Measurements from ENCODE around the gene ITPR2. TPM values are rescaled to one million over a fixed set of nuclear protein-coding genes. Genes with fewer than 3 reads are reported as not detected.

The ITPR2 gene
- total RNA-seq, 4 donors from 2014 or later, result 32.6 to 49.8 (median 39.9) TPM

DNA sequence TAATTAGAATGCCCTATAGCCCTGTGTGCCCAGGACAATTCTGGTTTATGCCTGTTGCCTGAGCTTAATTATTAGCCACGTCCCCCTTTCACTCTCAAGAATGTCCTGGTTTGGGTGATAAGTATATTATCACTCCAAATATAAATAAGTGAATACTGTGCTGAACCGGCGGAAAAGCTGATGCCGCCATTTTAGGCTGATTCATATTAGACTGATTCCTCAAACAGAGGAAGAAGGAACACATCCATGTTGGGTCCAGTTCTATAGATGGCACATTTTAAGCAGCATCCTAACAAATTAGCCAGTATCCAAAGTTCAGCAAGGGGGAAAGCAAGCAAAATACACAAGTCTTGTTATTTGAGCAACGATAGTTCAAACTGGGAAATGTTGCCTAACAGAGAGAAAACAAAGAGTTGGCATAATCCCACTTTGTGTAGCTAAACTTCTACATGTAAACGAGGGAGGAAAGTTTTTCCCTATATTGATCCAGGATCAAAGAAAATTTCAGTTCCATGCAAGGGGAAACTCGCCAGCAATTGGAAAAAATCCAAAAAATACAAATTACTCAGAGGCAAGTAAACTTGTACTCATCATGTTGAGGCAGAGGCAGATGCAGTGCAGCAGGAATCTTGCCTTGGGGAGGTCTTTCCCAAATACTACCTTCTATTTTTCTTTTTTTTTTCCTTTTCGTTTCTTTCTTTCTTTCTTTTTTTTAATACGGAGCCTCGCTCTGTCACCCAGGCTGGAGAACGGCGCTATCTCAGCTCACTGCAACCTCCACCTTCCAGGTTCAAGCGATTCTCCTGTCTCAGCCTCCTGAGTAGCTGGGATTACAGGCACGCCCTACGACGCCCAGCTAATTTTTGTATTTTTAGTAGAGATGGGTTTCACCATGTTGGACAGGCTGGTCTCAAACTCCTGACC, 96.2 kb downstream of the ITPR2 start:
- no peak overlapping the region for H3K27ac ChIP-seq
- TF ChIP-seq, protein P1, sequence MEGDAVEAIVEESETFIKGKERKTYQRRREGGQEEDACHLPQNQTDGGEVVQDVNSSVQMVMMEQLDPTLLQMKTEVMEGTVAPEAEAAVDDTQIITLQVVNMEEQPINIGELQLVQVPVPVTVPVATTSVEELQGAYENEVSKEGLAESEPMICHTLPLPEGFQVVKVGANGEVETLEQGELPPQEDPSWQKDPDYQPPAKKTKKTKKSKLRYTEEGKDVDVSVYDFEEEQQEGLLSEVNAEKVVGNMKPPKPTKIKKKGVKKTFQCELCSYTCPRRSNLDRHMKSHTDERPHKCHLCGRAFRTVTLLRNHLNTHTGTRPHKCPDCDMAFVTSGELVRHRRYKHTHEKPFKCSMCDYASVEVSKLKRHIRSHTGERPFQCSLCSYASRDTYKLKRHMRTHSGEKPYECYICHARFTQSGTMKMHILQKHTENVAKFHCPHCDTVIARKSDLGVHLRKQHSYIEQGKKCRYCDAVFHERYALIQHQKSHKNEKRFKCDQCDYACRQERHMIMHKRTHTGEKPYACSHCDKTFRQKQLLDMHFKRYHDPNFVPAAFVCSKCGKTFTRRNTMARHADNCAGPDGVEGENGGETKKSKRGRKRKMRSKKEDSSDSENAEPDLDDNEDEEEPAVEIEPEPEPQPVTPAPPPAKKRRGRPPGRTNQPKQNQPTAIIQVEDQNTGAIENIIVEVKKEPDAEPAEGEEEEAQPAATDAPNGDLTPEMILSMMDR (IDR thresholded peaks at IDR 0.05), result no peak
- TF ChIP-seq EP300 (IDR thresholded peaks at IDR 0.05), result no peak
- no peak for TF ChIP-seq POLR2A (IDR thresholded peaks at IDR 0.05)
- peaks cover 0 to 10% (median 2%) of the 10 kb centered on the region in 4 donors for H3K9me3 ChIP-seq
- no peak overlapping the region for H3K4me3 ChIP-seq
- H3K4me1 ChIP-seq, result peaks cover 0 to 17% (median 2%) of the 10 kb centered on the region in 4 donors
- no peaks in the 10 kb centered on the region for H3K27me3 ChIP-seq
- DNase-seq (ENCODE audit: low spot score in 2 of 2), result no peak
- H3K36me3 ChIP-seq, result no peaks in the 10 kb centered on the region
- WGBS, 2 donors, result 81 to 82% methylated on average over 16 of the region's 16 CpGs

DNA sequence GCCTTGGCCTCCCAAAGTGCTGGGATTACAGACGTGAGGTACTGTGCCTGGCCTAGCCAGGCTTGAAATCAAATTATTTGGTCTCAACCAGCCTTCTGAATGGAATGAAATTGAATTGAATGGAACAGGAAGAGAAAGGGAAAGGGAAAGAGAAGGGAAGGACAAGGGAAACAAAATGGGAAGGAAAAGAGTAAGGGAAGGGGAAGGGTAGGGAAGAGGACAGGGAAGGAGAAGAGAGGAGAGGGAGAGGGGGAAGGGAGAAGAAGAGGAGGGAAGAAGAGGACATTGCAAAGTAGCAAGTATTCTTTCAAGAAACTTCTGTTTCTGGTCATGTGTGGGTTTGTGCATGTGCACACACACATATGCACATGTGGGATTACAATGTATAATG, 97.8 kb downstream of the ITPR2 start:
- H3K27ac ChIP-seq, result no peak overlapping the region
- TF ChIP-seq POLR2A (IDR thresholded peaks at IDR 0.05), result no peak
- no peak for TF ChIP-seq EP300 (IDR thresholded peaks at IDR 0.05)
- TF ChIP-seq, protein P1 (IDR thresholded peaks at IDR 0.05), result no peak
- DNase-seq (ENCODE audit: low spot score in 2 of 2), result no peak

DNA sequence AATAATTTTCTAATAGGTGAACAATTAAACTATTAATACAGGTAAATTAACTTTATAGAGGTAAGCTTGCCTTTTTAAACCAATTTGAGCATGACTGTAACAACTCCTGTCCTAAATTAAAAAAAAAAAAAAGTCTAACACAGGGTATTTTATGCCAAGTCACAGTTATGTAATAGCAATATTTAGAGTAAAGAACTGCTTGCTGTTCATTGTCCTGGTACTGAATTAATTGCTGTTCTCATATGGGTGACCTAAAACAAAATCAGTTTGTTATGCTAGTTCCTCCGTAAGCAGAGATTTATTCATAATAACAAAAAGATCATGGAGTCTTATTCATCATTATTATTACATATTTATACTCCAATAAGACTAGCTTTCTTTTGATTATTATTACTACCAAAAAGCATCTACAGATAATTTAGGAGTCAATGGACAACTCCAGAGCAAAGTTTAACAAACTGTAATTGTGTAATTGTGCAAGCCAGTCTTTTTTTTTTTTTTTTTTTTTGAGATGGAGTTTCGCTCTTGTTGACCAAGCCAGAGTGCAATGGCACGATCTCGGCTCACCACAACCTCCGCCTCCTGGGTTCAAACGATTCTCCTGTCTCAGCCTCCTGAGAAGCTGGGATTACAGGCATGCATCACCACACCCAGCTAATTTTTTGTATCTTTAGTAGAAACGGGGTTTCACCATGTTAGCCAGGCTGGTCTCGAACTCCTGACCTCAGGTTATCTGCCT, 98.3 kb downstream of the ITPR2 start:
- Histone ChIP-seq H3K4me1 (peaks cover 0 to 17% (median 6%) of the 10 kb centered on the region in 4 donors), H3K36me3 (no peaks in the 10 kb centered on the region), H3K27ac (no peak overlapping the region), H3K9me3 (peaks cover 0 to 10% (median 2%) of the 10 kb centered on the region in 4 donors), H3K27me3 (no peaks in the 10 kb centered on the region), H3K4me3 (no peak overlapping the region)
- no peak for TF ChIP-seq POLR2A (IDR thresholded peaks at IDR 0.05)
- TF ChIP-seq, protein P1 (IDR thresholded peaks at IDR 0.05), result no peak
- 71 to 82% methylated on average over 8 of the region's 8 CpGs for WGBS, 2 donors
- no peak for DNase-seq (ENCODE audit: low spot score in 2 of 2)

More for the DNA sequence above, 97.8 kb downstream of the ITPR2 start:
- H3K36me3 ChIP-seq, result no peaks in the 10 kb centered on the region
- H3K4me3 ChIP-seq, result no peak overlapping the region
- peaks cover 0 to 10% (median 2%) of the 10 kb centered on the region in 4 donors for H3K9me3 ChIP-seq
- H3K4me1 ChIP-seq, result peaks cover 0 to 17% (median 6%) of the 10 kb centered on the region in 4 donors
- no peaks in the 10 kb centered on the region for H3K27me3 ChIP-seq
- 57 to 81% methylated on average over 1 of the region's 1 CpG for WGBS, 2 donors

DNA sequence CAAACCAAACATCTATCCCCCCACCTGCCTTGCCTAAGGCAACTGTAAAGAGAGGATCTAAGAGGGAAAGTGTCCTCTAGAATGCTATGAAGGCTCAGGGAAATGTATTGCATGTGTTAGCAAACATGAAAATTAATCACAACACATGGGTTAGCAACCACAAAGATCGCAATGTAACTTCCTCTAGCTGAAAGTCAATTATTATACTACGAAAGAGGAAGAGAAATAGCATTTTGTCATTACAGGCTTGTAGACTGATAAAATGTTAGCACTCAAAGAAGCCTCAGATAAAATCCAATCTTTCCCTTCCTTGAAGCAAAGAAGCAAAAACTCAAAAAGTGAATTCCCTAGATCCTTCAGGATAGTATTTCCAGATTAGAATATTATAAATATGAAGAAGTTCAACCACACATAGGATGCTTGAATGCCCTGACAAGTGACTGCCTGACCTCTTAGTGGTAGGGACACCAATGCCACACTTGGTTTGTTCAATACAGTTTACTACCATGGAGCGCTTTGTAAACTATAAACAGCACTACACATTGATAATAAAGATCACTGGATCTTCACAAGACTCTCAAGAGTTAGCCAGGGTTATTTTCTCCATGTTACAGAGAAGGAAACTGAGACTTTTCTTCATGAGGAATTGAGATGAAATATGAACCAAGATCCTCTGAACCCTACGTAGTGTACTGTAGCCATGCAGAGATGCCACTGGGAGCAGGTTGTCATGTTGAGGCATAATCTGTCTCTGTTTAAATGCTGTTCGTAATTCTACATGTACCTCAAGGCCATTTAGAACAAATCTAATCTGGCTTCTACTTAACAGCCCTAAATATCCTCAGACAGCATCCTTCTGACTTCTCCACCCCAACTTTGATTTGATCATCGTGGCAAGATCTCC, 100.7 kb downstream of the ITPR2 start:
- peaks cover 0 to 29% (median 6%) of the 10 kb centered on the region in 4 donors for H3K4me1 ChIP-seq
- no peak for DNase-seq (ENCODE audit: low spot score in 2 of 2)
- TF ChIP-seq POLR2A (IDR thresholded peaks at IDR 0.05), result no peak
- TF ChIP-seq, protein P1 (IDR thresholded peaks at IDR 0.05), result no peak
- TF ChIP-seq EP300 (IDR thresholded peaks at IDR 0.05), result peak in 1 of 2 donors; percentile 14
- no peak overlapping the region for H3K27ac ChIP-seq
- H3K9me3 ChIP-seq, result no peaks in the 10 kb centered on the region
- H3K4me3 ChIP-seq, result no peak overlapping the region
- 86 to 90% methylated on average over 6 of the region's 6 CpGs for WGBS, 2 donors
- no peaks in the 10 kb centered on the region for H3K27me3 ChIP-seq
- H3K36me3 ChIP-seq, result no peaks in the 10 kb centered on the region

All from tibial nerve (tissue), 4 donors.